GM04504 (cell line): Measurements from ENCODE around the gene HLA-DOB.

Experiments
- DNase-seq: peaks from one replicate; pipeline ENCODE4 v3.0.0-alpha.2; 2012; ENCODE audit warnings: low read depth

Gene HLA-DOB

GRCh38 chr6:32843331-32843978, 26.7 kb upstream of the HLA-DOB start:
- DNase-seq, result no peak

GRCh38 chr6:32842690-32843089, 25.9 kb upstream of the HLA-DOB start:
- DNase-seq, result no peak

GRCh38 chr6:32842021-32842650, 25.3 kb upstream of the HLA-DOB start:
- DNase-seq, result no peak

GRCh38 chr6:32840604-32841246, 23.9 kb upstream of the HLA-DOB start:
- DNase-seq, result no peak

- no peak for DNase-seq
Observed at GRCh38 chr6:32839356-32839755, 22.6 kb upstream of the HLA-DOB start.

GRCh38 chr6:32838114-32838958, 21.5 kb upstream of the HLA-DOB start, which contains the start of gene TAP2:
TSS of gene TAP2 (minus strand) at chr6:32838739. CDS start at chr6:32838233, 506 bp downstream.
- DNase-seq, result peak; percentile 81

GRCh38 chr6:32837651-32838113, 20.9 kb upstream of the HLA-DOB start:
- no peak for DNase-seq

GRCh38 chr6:32836873-32837272, 20.1 kb upstream of the HLA-DOB start:
- no peak for DNase-seq

- no peak for DNase-seq
Observed at GRCh38 chr6:32835167-32835893, 18.5 kb upstream of the HLA-DOB start.

GRCh38 chr6:32833664-32834063, 16.9 kb upstream of the HLA-DOB start:
- no peak for DNase-seq

- no peak for DNase-seq
Observed at GRCh38 chr6:32832535-32832934, 15.7 kb upstream of the HLA-DOB start.

GRCh38 chr6:32830936-32831335, 14.1 kb upstream of the HLA-DOB start:
- DNase-seq, result no peak

- no peak for DNase-seq
Observed at GRCh38 chr6:32830017-32830416, 13.2 kb upstream of the HLA-DOB start.

- DNase-seq, result no peak
Observed at GRCh38 chr6:32829495-32829894, 12.7 kb upstream of the HLA-DOB start.

GRCh38 chr6:32827025-32827424, 10.2 kb upstream of the HLA-DOB start:
- DNase-seq, result no peak

- peak; percentile 59 for DNase-seq
Observed at GRCh38 chr6:32825966-32826365, 9.2 kb upstream of the HLA-DOB start.

- DNase-seq, result peak; percentile 69
Observed at GRCh38 chr6:32819729-32820128, 2.9 kb upstream of the HLA-DOB start.

- DNase-seq, result no peak
Observed at GRCh38 chr6:32818867-32819266, 2.1 kb upstream of the HLA-DOB start.

- no peak for DNase-seq
Observed at GRCh38 chr6:32815996-32816395, 806 bp downstream of the HLA-DOB start.

GRCh38 chr6:32815115-32815514, 1.7 kb downstream of the HLA-DOB start:
- no peak for DNase-seq

- no peak for DNase-seq
Observed at GRCh38 chr6:32814145-32814544, 2.7 kb downstream of the HLA-DOB start.

GRCh38 chr6:32809171-32809570, 7.6 kb downstream of the HLA-DOB start:
- no peak for DNase-seq
